IPS-18c (cell line): ENCODE results near the gene TRPM8.

Experiments used
- H3K4me3 ChIP-seq: 2 replicates; pipeline ENCODE4 v1.7.0; 2013; ENCODE audit warnings: low read depth, mild to moderate bottlenecking, low read length, moderate library complexity; ENCODE audit not compliant: insufficient read depth
- H3K9me3 ChIP-seq: one replicate; pipeline ENCODE4 v1.6.1; 2013; ENCODE audit warnings: mild to moderate bottlenecking, low read length, moderate library complexity; ENCODE audit not compliant: control insufficient read depth, insufficient read depth

The TRPM8 gene

GRCh38 chr2:234046521-234046920 is 129.3 kb downstream of the TRPM8 start:
- Histone ChIP-seq H3K9me3 (no peaks in the 10 kb centered on the region), H3K4me3 (no peak overlapping the region)

- Histone ChIP-seq H3K4me3 (no peak overlapping the region), H3K9me3 (no peaks in the 10 kb centered on the region)
Measured at GRCh38 chr2:234047361-234047760, 130.2 kb downstream of the TRPM8 start.

GRCh38 chr2:234048049-234048448 is 130.9 kb downstream of the TRPM8 start:
- Histone ChIP-seq H3K9me3 (no peaks in the 10 kb centered on the region), H3K4me3 (no peak overlapping the region)

- Histone ChIP-seq H3K9me3 (no peaks in the 10 kb centered on the region), H3K4me3 (no peak within 1 kb of the TSS)
Measured at GRCh38 chr2:234050455-234051135, 133.4 kb downstream of the TRPM8 start, which contains the start of gene SPP2. TSS of gene SPP2 (plus strand) at chr2:234050702. CDS start at chr2:234050787, 85 bp downstream.

- H3K4me3 ChIP-seq, result no peak overlapping the region
- H3K9me3 ChIP-seq, result no peaks in the 10 kb centered on the region
Measured at GRCh38 chr2:234051374-234052070, 134.3 kb downstream of the TRPM8 start.

- H3K9me3 ChIP-seq, result no peaks in the 10 kb centered on the region
- H3K4me3 ChIP-seq, result no peak overlapping the region
Measured at GRCh38 chr2:234058881-234059280, 141.7 kb downstream of the TRPM8 start.

GRCh38 chr2:234060236-234060635 is 143.1 kb downstream of the TRPM8 start:
- Histone ChIP-seq H3K4me3 (no peak overlapping the region), H3K9me3 (no peaks in the 10 kb centered on the region)

GRCh38 chr2:234061624-234062257 is 144.6 kb downstream of the TRPM8 start:
- Histone ChIP-seq H3K9me3 (no peaks in the 10 kb centered on the region), H3K4me3 (no peak overlapping the region)

GRCh38 chr2:234066587-234066986 is 149.4 kb downstream of the TRPM8 start:
- no peak overlapping the region for H3K4me3 ChIP-seq
- no peaks in the 10 kb centered on the region for H3K9me3 ChIP-seq
